Right renal pelvis (tissue), 4 donors: ENCODE measurements around the gene OMA1. TPM values are rescaled to one million over a fixed set of nuclear protein-coding genes. Genes with fewer than 3 reads are reported as not detected.

Experiments
- DNase-seq, 4 donors: peaks; one replicate each; pipeline ENCODE4 v3.0.0-alpha.2; 2013; ENCODE audit warnings: low read depth in 4 of 4, low spot score in 3 of 4, missing footprints in 1 of 4
- polyA plus RNA-seq, 4 donors: library from polyadenylated mRNA; unstranded; fragments of 120-200 nt; gene quantifications; one replicate each; pipeline ENCODE4 v1.2.1, GENCODE V29; 2013; ENCODE audit not compliant: insufficient read length in 4 of 4

Gene OMA1
- polyA plus RNA-seq, 4 donors = 30.9 to 38.8 (median 34.9) TPM

- DNase-seq = no peak
Measured at GRCh38 chr1:58435376-58435775, 111.2 kb downstream of the OMA1 start.

GRCh38 chr1:58434607-58435006 lies 111.9 kb downstream of the OMA1 start:
- DNase-seq = no peak

- no peak for DNase-seq
Measured at GRCh38 chr1:58434181-58434580, 112.3 kb downstream of the OMA1 start.

GRCh38 chr1:58432851-58433668 lies 113.5 kb downstream of the OMA1 start:
- peak; percentile 45 to 80 (median 70) for DNase-seq

GRCh38 chr1:58431901-58432620 lies 114.5 kb downstream of the OMA1 start:
- DNase-seq = no peak

Other genes starting within 250 kb of the OMA1 start
- 10 to 100 TPM; 28.8 to 63.2 (median 36.8) TPM for gene TACSTD2, start 30.5 kb upstream of the OMA1 start, polyA plus RNA-seq
- gene MYSM1, start 153.3 kb upstream of the OMA1 start, polyA plus RNA-seq = 10 to 100 TPM; 28.4 to 43.8 (median 37.7) TPM
- 100 to 1,000 TPM in 3 of 4 donors, 10 to 100 TPM in 1; 74.2 to 223 (median 114) TPM for gene JUN, start 237.3 kb upstream of the OMA1 start, polyA plus RNA-seq